Measurements from ENCODE around the gene PPARG.
"Not testable (repeated sequence)": the region's sequence is repeated elsewhere in the genome, so short reads cannot be mapped to it uniquely, and the experiment has no call there.

Gene PPARG

GRCh38 chr3:12279591-12280326 lies 9.1 kb upstream of the PPARG start:
- DNase-seq = no peak

- DNase-seq = no peak
These were observed 8.5 kb upstream of the PPARG start for GRCh38 chr3:12280357-12280806.

GRCh38 chr3:12284591-12284990 lies 4.3 kb upstream of the PPARG start:
- DNase-seq = no peak

- DNase-seq = no peak
These were observed 3.8 kb upstream of the PPARG start for GRCh38 chr3:12285003-12285555.

- DNase-seq = not testable (repeated sequence)
These were observed 3.1 kb upstream of the PPARG start for GRCh38 chr3:12285779-12286178.

- DNase-seq = no peak
These were observed 2.4 kb upstream of the PPARG start for GRCh38 chr3:12286504-12286903.

GRCh38 chr3:12286927-12287726 lies 1.7 kb upstream of the PPARG start:
- DNase-seq = no peak

- DNase-seq = no peak
These were observed 1.1 kb upstream of the PPARG start for GRCh38 chr3:12287727-12288181.

- DNase-seq = no peak
These were observed 654 bp downstream of the PPARG start for GRCh38 chr3:12289524-12289923.

- DNase-seq = no peak
These were observed 3.9 kb downstream of the PPARG start for GRCh38 chr3:12292770-12293169.

- DNase-seq = no peak
These were observed 6.2 kb downstream of the PPARG start for GRCh38 chr3:12294885-12295580.

- DNase-seq = no peak
These were observed 7.6 kb downstream of the PPARG start for GRCh38 chr3:12296511-12296910.

GRCh38 chr3:12299026-12299425 lies 10.2 kb downstream of the PPARG start:
- no peak for DNase-seq

GRCh38 chr3:12300137-12300536 lies 11.3 kb downstream of the PPARG start:
- no peak for DNase-seq

- DNase-seq = no peak
These were observed 12.2 kb downstream of the PPARG start for GRCh38 chr3:12301031-12301430.

GRCh38 chr3:12301513-12301912 lies 12.6 kb downstream of the PPARG start:
- no peak for DNase-seq

- DNase-seq = no peak
These were observed 13.7 kb downstream of the PPARG start for GRCh38 chr3:12302564-12302963.

GRCh38 chr3:12303534-12303933 lies 14.7 kb downstream of the PPARG start:
- DNase-seq = no peak

GRCh38 chr3:12303993-12304392 lies 15.1 kb downstream of the PPARG start:
- no peak for DNase-seq

GRCh38 chr3:12307136-12307535 lies 18.3 kb downstream of the PPARG start:
- DNase-seq = no peak

GRCh38 chr3:12308517-12308916 lies 19.6 kb downstream of the PPARG start:
- no peak for DNase-seq

- no peak for DNase-seq
These were observed 20.8 kb downstream of the PPARG start for GRCh38 chr3:12309716-12310115.

GRCh38 chr3:12312010-12312409 lies 23.1 kb downstream of the PPARG start:
- no peak for DNase-seq

All from DMS79 (cell line).